ENCODE data around the gene TMEM243.

DNA sequence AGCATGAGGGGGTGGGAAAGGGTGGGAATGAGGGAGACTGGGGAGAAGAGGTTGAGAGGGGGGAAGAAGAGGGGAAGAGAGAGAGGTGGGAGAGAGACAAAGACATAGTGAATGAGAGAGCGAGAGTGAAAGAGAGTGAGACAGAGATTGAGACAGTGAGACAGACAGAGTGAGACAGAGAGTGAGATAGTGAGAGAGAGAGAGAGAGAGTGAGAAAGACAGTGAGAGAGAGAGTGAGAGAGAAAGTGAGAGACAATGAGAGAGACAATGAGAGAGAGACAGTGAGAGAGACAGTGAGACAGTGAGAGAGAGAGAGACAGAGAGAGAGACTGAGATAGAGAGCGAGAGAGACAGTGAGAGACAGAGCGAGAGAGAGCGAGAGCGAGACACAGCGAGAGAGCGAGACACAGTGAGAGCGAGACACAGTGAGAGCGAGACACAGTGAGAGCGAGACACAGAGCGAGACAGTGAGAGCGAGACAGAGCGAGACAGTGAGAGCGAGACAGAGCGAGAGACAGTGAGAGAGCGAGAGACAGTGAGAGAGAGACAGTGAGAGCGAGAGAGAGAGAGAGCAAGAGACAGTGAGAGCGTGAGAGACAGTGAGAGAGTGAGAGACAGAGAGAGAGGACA, 10.1 kb downstream of the TMEM243 start:
- TF ChIP-seq CTCF (IDR thresholded peaks at IDR 0.05) (no peak), EP300 (IDR thresholded peaks at IDR 0.05) (no peak), POLR2A (IDR thresholded peaks at IDR 0.05) (no peak)

All from upper lobe of left lung (tissue), 4 donors.